T-cell (primary cell): ENCODE data around the gene ZNF341. TPM values are rescaled to one million over a fixed set of nuclear protein-coding genes. Genes with fewer than 3 reads are reported as not detected.

Source experiments
- ATAC-seq, 4 experiments: fragments of 200-7000 bp in 3 of 4; fragments of 150-1000 bp in 1 of 4; cut with Tn5 transposase; replicated peaks in 1 of 4; 1 replicate in 3 of 4; 2 replicates in 1 of 4; pipeline ENCODE4 v1.10.0; 2021; ENCODE audit warnings: moderate library complexity in 3 of 4, mild to moderate bottlenecking in 2 of 4, moderate number of reproducible peaks in 1 of 4
- CTCF ChIA-PET, 2 donors: fragments of 300-600 bp; sonication (Branson Sonifier 250); formaldehyde crosslinking; loops; one replicate each; lab custom pipeline; 2022; ENCODE audit warnings: antibody characterized with exemption in 2 of 2; lab: Charles Lee
- POLR2A ChIA-PET, 2 donors: fragments of 300-600 bp; sonication (Branson Sonifier 250); formaldehyde crosslinking; loops; one replicate each; lab custom pipeline; 2022; ENCODE audit warnings: antibody characterized with exemption in 2 of 2; lab: Charles Lee
- DNase-seq, 35 experiments: peaks; one replicate each; pipeline versions ENCODE4 v3.0.0 to v3.0.0-alpha.2; 2013 to 2023
- H3K27ac ChIP-seq: one replicate; pipeline ENCODE4 v1.5.1; 2013; ENCODE audit warnings: low read length
- H3K27me3 ChIP-seq, 2 experiments: replicated peaks in 1 of 2; 1 replicate in 1 of 2; 2 replicates in 1 of 2; pipeline versions ENCODE4 v1.6.1 to v1.7.0; 2013; ENCODE audit warnings: low read length in 1 of 2, mixed read lengths in 1 of 2; ENCODE audit not compliant: control insufficient read depth in 2 of 2, insufficient read depth in 2 of 2; ENCODE audit errors: extremely low read depth in 1 of 2
- H3K36me3 ChIP-seq, 2 donors: 1 replicate in 1 of 2; 2 replicates in 1 of 2; pipeline versions ENCODE4 v1.6.1 to v1.7.0; 2013; ENCODE audit warnings: low read length in 1 of 2; ENCODE audit not compliant: control insufficient read depth in 2 of 2, insufficient read depth in 1 of 2; ENCODE audit errors: extremely low read depth in 1 of 2
- H3K4me1 ChIP-seq, 2 experiments: 1 replicate in 1 of 2; 2 replicates in 1 of 2; pipeline versions ENCODE4 v1.6.1 to v1.7.0; 2013; ENCODE audit warnings: low read length in 2 of 2, mixed read lengths in 1 of 2; ENCODE audit not compliant: insufficient read depth in 2 of 2, control insufficient read depth in 1 of 2; ENCODE audit errors: extremely low read depth in 1 of 2
- H3K4me3 ChIP-seq, 2 donors: 1 replicate in 1 of 2; 2 replicates in 1 of 2; pipeline versions ENCODE4 v1.5.1 to v1.7.0; 2013; ENCODE audit warnings: mild to moderate bottlenecking in 2 of 2, low read length in 1 of 2, moderate library complexity in 1 of 2; ENCODE audit not compliant: control insufficient read depth in 1 of 2; ENCODE audit errors: extremely low read depth in 1 of 2
- H3K9me3 ChIP-seq: 2 replicates; pipeline ENCODE4 v1.7.0; 2013
- H3K27ac Mint-ChIP-seq, 2 donors: one replicate each; pipeline ENCODE4 v1.8.0; 2020 to 2021; ENCODE audit warnings: mild to moderate bottlenecking in 2 of 2, mixed read lengths in 2 of 2
- H3K27me3 Mint-ChIP-seq, 2 donors: one replicate each; pipeline ENCODE4 v1.8.0; 2021 to 2022; ENCODE audit warnings: mixed read lengths in 2 of 2
- H3K36me3 Mint-ChIP-seq: one replicate; pipeline ENCODE4 v1.8.0; 2021; ENCODE audit warnings: mixed read lengths
- H3K4me1 Mint-ChIP-seq, 3 donors: one replicate each; pipeline ENCODE4 v1.8.0; 2020 to 2022; ENCODE audit warnings: mixed read lengths in 3 of 3, mild to moderate bottlenecking in 1 of 3
- H3K4me3 Mint-ChIP-seq, 3 donors: one replicate each; pipeline ENCODE4 v1.8.0; 2020 to 2022; ENCODE audit warnings: mild to moderate bottlenecking in 3 of 3, mixed read lengths in 3 of 3, moderate library complexity in 3 of 3
- H3K9me3 Mint-ChIP-seq, 3 donors: one replicate each; pipeline ENCODE4 v1.8.0; 2020 to 2022; ENCODE audit warnings: mixed read lengths in 3 of 3
- WGBS: methylation state at CpG from one replicate; pipeline ENCODE4 v1.1.5; 2013; ENCODE audit warnings: missing lambda C conversion rate; ENCODE audit not compliant: insufficient coverage; 5-methylcytosine and 5-hydroxymethylcytosine counted together
- total RNA-seq, 35 experiments: library from RNA in 6 of 35; stranded (reverse) in 6 of 35; fragments of 120-200 nt in 1 of 35; gene quantifications; one replicate each; pipeline versions ENCODE4 v1.2.1 to v1.2.4 and lab custom pipeline; 2013 to 2026

The ZNF341 gene
- total RNA-seq, 5 donors from 2014 or later (not counting 1 experiment from before 2014, with no cell fraction given) = 4.0 to 6.1 (median 5.6) TPM

DNA sequence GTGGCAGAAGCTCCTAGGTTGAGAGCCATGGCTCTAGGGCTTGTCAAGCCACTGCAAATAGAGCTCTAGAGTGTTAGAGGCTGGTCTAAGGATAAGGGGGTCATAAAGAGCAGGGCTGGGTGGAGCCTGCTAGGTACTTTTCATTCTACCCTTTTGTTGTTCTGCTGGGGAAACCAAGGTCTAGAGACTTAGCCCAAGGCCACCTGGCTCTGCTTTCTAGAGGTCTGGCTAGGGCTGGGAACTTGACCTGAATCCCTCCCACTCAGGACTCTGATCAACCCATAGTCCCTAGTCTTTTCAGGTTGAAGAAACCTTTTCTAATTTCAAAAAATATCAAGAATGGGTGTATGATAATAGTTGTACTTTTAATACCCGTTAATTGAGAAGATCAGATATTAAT is 93.1 kb downstream of the ZNF341 start:
- no peak for ATAC-seq
- Histone ChIP-seq H3K27ac (no peak overlapping the region), H3K27me3 (no peaks in the 10 kb centered on the region), H3K4me3 (no peak overlapping the region), H3K9me3 (no peaks in the 10 kb centered on the region), H3K4me1 (peaks cover 2 to 39% of the 10 kb centered on the region in 2 experiments), H3K36me3 (peaks cover 0 to 2% of the 10 kb centered on the region in 2 donors)
- H3K4me1 Mint-ChIP-seq = peaks cover 67 to 77% (median 70%) of the 10 kb centered on the region in 3 donors
- ChIA-PET CTCF (interaction anchor here in 1 of 2 donors (1.1 to 1.7 kb wide), 3 partner anchors 9 to 104 kb away, joined by 3 to 5 read pairs (median 3); no protein-coding TSS in a partner anchor), POLR2A (no interaction called here)
- no peak overlapping the region for H3K4me3 Mint-ChIP-seq
- H3K9me3 Mint-ChIP-seq = no peaks in the 10 kb centered on the region
- peaks cover 15% of the 10 kb centered on the region for H3K36me3 Mint-ChIP-seq
- no peaks in the 10 kb centered on the region for H3K27me3 Mint-ChIP-seq
- WGBS = no CpG with 5 or more reads among the region's 1 CpG
- DNase-seq = no peak
- no peak overlapping the region for H3K27ac Mint-ChIP-seq

DNA sequence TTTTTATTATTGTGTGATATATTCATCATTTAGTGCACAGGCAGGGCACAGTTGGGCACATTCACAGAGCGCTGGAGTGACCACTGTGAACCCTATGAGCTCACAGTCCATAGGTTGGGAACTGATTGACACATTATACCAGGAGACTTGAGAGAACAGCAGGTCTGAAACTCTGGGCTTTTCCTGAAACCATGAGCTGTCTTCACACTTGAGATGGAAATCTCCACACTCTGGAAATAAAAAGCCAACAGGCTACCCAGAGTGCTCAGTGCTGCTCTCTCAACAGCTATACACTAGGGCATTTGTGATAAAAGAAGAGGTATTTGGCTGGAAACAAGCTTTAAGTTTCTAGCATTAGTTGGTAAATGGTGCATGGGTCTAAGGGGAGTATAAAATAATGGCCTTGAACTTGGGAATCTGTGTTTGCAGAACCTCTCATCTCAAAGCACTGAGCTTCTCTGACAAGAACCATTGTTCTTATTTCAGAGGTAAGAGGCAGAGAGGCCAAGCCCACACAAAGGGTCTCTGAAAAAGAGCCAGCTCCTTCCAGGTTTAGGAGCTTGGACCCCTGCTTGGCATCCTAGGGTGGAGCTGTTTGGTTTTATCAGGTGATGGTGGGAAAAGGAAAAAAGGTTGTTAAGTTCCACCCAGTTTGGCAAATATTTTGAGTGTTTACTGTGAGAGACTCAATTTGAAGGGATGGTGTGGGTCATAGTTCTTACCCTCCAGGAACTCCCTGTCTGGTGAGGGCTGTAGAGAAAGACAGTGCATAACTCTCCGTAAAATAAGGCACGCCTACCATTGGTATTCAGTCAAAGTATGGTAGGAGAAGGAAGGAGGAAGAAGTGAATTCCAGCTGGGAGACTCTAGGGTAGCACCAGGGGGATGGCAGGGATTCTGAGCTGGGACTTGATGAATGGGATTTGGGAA is 93.8 kb downstream of the ZNF341 start:
- peak overlapping the region; percentile 41 to 63 for H3K27ac Mint-ChIP-seq
- POLR2A ChIA-PET = interaction anchor here in 1 of 2 donors (0.6 kb wide), 1 partner anchor 19 kb away, joined by 3 read pairs; no protein-coding TSS in a partner anchor

GRCh38 chr20:33826270-33826897 is 94.6 kb downstream of the ZNF341 start:
- Histone ChIP-seq H3K4me1 (peaks cover 4 to 40% of the 10 kb centered on the region in 2 experiments), H3K27ac (no peak overlapping the region), H3K9me3 (no peaks in the 10 kb centered on the region), H3K4me3 (no peak overlapping the region), H3K36me3 (peaks cover 0 to 2% of the 10 kb centered on the region in 2 donors), H3K27me3 (no peaks in the 10 kb centered on the region)
- H3K4me3 Mint-ChIP-seq = peak overlapping the region in 1 of 3 donors; percentile 18
- POLR2A ChIA-PET = no interaction called here
- WGBS = 95% methylated on average over 2 of the region's 5 CpGs
- H3K27ac Mint-ChIP-seq = peak overlapping the region in 1 of 2 donors; percentile 66
- H3K36me3 Mint-ChIP-seq = peaks cover 15% of the 10 kb centered on the region
- H3K4me1 Mint-ChIP-seq = peaks cover 68 to 78% (median 72%) of the 10 kb centered on the region in 3 donors
- H3K9me3 Mint-ChIP-seq = no peaks in the 10 kb centered on the region
- DNase-seq = no peak
- no peak for ATAC-seq
- no peaks in the 10 kb centered on the region for H3K27me3 Mint-ChIP-seq
- CTCF ChIA-PET = interaction anchor here in 1 of 2 donors (1.5 to 1.7 kb wide), 2 partner anchors 10 to 89 kb away, joined by 3 to 5 read pairs; no protein-coding TSS in a partner anchor

More for the DNA sequence above, 93.8 kb downstream of the ZNF341 start:
- Histone ChIP-seq H3K4me1 (peaks cover 4 to 42% of the 10 kb centered on the region in 2 experiments), H3K36me3 (peaks cover 0 to 2% of the 10 kb centered on the region in 2 donors), H3K9me3 (no peaks in the 10 kb centered on the region), H3K4me3 (no peak overlapping the region), H3K27ac (no peak overlapping the region), H3K27me3 (no peaks in the 10 kb centered on the region)
- peaks cover 69 to 79% (median 72%) of the 10 kb centered on the region in 3 donors for H3K4me1 Mint-ChIP-seq
- CTCF ChIA-PET = interaction anchor here in 1 of 2 donors (1.1 to 1.7 kb wide), 3 partner anchors 9 to 105 kb away, joined by 3 to 5 read pairs (median 3); no protein-coding TSS in a partner anchor
- H3K36me3 Mint-ChIP-seq = peaks cover 15% of the 10 kb centered on the region
- peak overlapping the region in 1 of 3 donors; percentile 18 for H3K4me3 Mint-ChIP-seq
- DNase-seq (no peak), ATAC-seq (no peak)
- WGBS = 100% methylated on average over 1 of the region's 3 CpGs
- no peaks in the 10 kb centered on the region for H3K9me3 Mint-ChIP-seq
- no peaks in the 10 kb centered on the region for H3K27me3 Mint-ChIP-seq

GRCh38 chr20:33827109-33827508 is 95.3 kb downstream of the ZNF341 start:
- no peaks in the 10 kb centered on the region for H3K27me3 ChIP-seq
- H3K36me3 ChIP-seq = peaks cover 0 to 3% of the 10 kb centered on the region in 2 donors
- Mint-ChIP-seq H3K27ac (peak overlapping the region; percentile 23 to 66), H3K4me3 (no peak overlapping the region), H3K4me1 (peaks cover 75 to 83% (median 77%) of the 10 kb centered on the region in 3 donors), H3K9me3 (no peaks in the 10 kb centered on the region), H3K27me3 (no peaks in the 10 kb centered on the region), H3K36me3 (peaks cover 22% of the 10 kb centered on the region)
- no peak overlapping the region for H3K4me3 ChIP-seq
- no peak for ATAC-seq
- ChIA-PET CTCF (interaction anchor here in 1 of 2 donors (0.5 kb wide), 1 partner anchor 350 kb away, joined by 3 read pairs; no protein-coding TSS in a partner anchor), POLR2A (interaction anchor here in 1 of 2 donors (0.5 kb wide), 1 partner anchor 627 kb away, joined by 9 read pairs; no protein-coding TSS in a partner anchor)
- peaks cover 4 to 40% of the 10 kb centered on the region in 2 experiments for H3K4me1 ChIP-seq
- no peaks in the 10 kb centered on the region for H3K9me3 ChIP-seq
- no peak for DNase-seq
- 100% methylated on average over 2 of the region's 2 CpGs for WGBS
- H3K27ac ChIP-seq = no peak overlapping the region

DNA sequence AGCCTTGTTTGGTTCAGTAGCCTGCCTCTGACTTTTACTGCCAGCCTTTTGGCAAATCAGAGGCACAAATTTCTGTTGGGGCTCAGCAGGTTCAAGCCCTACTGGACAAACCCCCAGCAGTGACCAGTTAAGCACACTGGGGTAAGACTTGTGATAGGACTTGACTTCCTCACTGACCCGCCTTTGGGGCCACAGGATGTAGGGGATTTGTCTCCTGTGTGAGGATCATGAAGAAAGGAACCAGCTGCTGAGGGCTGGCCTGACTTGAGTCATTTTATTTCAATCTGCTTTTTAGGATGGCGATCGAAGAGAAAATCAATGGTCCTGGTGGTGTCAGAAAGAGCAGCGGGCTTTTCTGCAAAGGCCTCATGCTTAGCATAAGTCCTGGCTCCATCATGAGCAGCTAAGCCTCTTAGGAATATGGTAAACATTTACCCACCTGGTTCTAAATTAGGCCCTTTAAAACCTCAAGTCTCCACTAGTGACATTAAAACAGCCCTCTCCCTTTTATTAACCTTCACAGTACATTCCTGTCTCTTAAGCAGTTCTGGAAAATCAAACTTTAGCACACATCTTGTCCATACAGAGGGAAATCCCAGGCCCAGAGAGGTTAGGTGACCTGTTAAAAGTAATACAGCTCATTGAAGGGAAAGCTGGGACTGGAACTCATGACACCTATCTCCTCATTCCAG is 96.0 kb downstream of the ZNF341 start:
- no peak overlapping the region for H3K4me3 ChIP-seq
- ATAC-seq (no peak), DNase-seq (no peak)
- no peaks in the 10 kb centered on the region for H3K9me3 Mint-ChIP-seq
- no peak overlapping the region for H3K4me3 Mint-ChIP-seq
- H3K4me1 Mint-ChIP-seq = peaks cover 77 to 83% (median 78%) of the 10 kb centered on the region in 3 donors
- no peaks in the 10 kb centered on the region for H3K27me3 Mint-ChIP-seq
- H3K9me3 ChIP-seq = no peaks in the 10 kb centered on the region
- WGBS = 67% methylated on average over 1 of the region's 4 CpGs
- H3K27ac ChIP-seq = no peak overlapping the region
- peaks cover 4 to 37% of the 10 kb centered on the region in 2 experiments for H3K4me1 ChIP-seq
- H3K36me3 ChIP-seq = peaks cover 0 to 5% of the 10 kb centered on the region in 2 donors
- peak overlapping the region in 1 of 2 donors; percentile 68 for H3K27ac Mint-ChIP-seq
- H3K27me3 ChIP-seq = no peaks in the 10 kb centered on the region
- ChIA-PET POLR2A (interaction anchor here in 1 of 2 donors (0.6 to 0.8 kb wide), 2 partner anchors 8 to 297 kb away, joined by 3 read pairs; no protein-coding TSS in a partner anchor), CTCF (no interaction called here)
- peaks cover 26% of the 10 kb centered on the region for H3K36me3 Mint-ChIP-seq
